WTC11 (cell line): ENCODE results near the gene KCNA4.

Experiments
- NFYB ChIP-seq: sonication (generic); formaldehyde crosslinking; conservative IDR thresholded peaks from 2 replicates; pipeline ENCODE4 v1.8.0; 2022; ENCODE audit warnings: low read depth, missing genetic modification reagents
- TF ChIP-seq, protein P1 (sequence below): fragments of 200-600 bp; IDR thresholded peaks from 2 replicates; pipeline ENCODE4 v1.8.0; 2022; ENCODE audit warnings: antibody characterized with exemption

DNA sequence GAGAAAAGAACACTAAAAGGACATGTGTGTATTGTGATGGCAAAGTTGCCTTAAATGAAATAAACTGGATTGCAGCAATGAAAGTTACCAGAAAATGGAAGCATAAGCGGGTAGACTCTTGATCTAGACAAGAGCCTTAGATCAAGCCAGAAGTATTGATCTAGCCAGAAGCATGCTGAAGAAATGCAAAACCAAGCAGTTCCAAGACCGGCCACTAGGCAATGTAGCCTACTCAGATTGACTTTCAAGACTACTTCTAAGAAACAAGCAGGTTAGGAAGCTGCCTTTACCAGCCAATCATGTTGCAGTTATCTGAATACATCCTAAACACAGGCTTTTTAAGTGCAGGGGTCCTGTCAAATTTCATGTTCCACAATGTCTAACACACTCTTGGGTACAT, 54.6 kb downstream of the KCNA4 start:
- no peak for TF ChIP-seq NFYB
- TF ChIP-seq, protein P1, sequence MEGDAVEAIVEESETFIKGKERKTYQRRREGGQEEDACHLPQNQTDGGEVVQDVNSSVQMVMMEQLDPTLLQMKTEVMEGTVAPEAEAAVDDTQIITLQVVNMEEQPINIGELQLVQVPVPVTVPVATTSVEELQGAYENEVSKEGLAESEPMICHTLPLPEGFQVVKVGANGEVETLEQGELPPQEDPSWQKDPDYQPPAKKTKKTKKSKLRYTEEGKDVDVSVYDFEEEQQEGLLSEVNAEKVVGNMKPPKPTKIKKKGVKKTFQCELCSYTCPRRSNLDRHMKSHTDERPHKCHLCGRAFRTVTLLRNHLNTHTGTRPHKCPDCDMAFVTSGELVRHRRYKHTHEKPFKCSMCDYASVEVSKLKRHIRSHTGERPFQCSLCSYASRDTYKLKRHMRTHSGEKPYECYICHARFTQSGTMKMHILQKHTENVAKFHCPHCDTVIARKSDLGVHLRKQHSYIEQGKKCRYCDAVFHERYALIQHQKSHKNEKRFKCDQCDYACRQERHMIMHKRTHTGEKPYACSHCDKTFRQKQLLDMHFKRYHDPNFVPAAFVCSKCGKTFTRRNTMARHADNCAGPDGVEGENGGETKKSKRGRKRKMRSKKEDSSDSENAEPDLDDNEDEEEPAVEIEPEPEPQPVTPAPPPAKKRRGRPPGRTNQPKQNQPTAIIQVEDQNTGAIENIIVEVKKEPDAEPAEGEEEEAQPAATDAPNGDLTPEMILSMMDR = peak; percentile 42; the same call in 1 of the 2 replicates
